HG03066 (cell line): ENCODE measurements around the gene CCL17.

Source experiments
- ATAC-seq: cut with Tn5 transposase; IDR thresholded peaks from one replicate; pipeline ENCODE4 v1.9.1; 2021; ENCODE audit warnings: low read depth; ENCODE audit not compliant: unreplicated experiment

The CCL17 gene

DNA sequence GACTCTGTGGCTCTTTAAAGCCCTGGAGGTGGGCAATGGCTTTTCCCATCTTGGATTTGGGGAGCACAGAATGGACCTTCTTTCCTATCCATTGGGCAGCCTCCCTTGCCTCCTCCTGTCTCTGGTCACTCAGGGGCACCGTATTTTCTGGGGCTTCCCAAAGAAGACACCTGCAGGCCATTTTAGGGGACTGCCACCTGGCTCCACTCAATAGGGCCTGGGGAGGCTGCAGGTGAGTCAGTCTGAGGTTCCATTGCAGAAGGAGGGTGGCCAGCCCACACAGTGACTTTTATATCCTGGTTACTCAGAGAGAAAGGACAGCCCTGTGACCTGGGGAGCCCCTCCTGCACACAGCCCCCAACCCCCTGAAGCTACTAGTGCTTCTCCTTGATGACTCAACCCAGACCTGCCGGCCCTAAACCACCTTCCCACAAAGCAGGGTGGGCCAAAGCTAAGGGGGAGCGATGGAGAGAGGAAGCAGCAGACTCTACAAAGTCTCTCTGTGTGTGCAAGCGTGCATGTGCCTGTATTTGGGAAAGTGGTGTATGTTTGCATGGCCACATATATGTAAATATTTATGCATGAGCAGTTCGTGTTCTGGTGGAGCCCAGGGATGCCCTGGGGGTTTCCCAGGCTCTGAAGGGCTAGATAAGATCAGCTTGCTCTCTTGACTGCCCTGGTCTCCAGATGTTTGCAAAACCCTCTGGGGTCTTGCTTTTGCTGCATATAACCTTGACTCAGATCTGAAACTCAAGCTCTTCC is 27.3 kb upstream of the CCL17 start:
- peak; percentile 66 for ATAC-seq

DNA sequence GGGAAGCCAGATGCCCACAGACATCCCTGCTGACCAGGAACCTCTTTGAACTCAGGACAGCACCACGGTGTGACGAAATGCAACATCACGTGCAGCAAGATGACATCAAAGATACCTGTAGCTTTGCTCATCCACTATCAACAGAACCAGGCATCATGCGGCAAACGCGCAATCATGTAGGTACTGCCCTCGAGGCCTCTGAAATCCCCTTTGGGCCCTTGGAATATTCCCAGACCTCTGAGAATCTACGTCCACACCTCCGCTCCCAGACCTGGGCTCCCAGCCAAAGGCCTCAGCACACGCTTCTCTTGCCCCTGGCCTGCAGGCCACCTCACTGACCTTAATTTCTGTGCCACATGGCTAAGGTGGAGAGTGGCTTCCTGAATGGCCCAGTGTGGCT is 25.0 kb upstream of the CCL17 start:
- no peak for ATAC-seq

- ATAC-seq, result no peak
Measured at GRCh38 chr16:57380671-57381462, 23.7 kb upstream of the CCL17 start.

DNA sequence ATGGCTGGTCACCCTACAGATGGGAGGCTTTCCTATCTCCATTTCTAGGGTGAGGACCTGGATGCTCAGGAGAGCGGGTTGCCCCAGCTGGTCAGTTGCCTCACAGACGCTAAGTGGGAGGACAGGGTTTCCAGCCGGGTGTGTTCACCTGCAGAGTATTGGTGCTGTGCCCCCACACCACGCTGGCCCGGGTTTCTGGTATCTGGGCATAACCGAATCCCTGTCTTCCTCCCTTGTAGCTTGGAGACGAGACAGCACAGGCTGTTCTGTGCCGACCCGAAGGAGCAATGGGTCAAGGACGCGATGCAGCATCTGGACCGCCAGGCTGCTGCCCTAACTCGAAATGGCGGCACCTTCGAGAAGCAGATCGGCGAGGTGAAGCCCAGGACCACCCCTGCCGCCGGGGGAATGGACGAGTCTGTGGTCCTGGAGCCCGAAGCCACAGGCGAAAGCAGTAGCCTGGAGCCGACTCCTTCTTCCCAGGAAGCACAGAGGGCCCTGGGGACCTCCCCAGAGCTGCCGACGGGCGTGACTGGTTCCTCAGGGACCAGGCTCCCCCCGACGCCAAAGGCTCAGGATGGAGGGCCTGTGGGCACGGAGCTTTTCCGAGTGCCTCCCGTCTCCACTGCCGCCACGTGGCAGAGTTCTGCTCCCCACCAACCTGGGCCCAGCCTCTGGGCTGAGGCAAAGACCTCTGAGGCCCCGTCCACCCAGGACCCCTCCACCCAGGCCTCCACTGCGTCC is 22.6 kb upstream of the CCL17 start:
- ATAC-seq, result no peak

DNA sequence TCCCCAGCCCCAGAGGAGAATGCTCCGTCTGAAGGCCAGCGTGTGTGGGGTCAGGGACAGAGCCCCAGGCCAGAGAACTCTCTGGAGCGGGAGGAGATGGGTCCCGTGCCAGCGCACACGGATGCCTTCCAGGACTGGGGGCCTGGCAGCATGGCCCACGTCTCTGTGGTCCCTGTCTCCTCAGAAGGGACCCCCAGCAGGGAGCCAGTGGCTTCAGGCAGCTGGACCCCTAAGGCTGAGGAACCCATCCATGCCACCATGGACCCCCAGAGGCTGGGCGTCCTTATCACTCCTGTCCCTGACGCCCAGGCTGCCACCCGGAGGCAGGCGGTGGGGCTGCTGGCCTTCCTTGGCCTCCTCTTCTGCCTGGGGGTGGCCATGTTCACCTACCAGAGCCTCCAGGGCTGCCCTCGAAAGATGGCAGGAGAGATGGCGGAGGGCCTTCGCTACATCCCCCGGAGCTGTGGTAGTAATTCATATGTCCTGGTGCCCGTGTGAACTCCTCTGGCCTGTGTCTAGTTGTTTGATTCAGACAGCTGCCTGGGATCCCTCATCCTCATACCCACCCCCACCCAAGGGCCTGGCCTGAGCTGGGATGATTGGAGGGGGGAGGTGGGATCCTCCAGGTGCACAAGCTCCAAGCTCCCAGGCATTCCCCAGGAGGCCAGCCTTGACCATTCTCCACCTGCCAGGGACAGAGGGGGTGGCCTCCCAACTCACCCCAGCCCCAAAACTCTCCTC is 21.9 kb upstream of the CCL17 start:
- no peak for ATAC-seq

DNA sequence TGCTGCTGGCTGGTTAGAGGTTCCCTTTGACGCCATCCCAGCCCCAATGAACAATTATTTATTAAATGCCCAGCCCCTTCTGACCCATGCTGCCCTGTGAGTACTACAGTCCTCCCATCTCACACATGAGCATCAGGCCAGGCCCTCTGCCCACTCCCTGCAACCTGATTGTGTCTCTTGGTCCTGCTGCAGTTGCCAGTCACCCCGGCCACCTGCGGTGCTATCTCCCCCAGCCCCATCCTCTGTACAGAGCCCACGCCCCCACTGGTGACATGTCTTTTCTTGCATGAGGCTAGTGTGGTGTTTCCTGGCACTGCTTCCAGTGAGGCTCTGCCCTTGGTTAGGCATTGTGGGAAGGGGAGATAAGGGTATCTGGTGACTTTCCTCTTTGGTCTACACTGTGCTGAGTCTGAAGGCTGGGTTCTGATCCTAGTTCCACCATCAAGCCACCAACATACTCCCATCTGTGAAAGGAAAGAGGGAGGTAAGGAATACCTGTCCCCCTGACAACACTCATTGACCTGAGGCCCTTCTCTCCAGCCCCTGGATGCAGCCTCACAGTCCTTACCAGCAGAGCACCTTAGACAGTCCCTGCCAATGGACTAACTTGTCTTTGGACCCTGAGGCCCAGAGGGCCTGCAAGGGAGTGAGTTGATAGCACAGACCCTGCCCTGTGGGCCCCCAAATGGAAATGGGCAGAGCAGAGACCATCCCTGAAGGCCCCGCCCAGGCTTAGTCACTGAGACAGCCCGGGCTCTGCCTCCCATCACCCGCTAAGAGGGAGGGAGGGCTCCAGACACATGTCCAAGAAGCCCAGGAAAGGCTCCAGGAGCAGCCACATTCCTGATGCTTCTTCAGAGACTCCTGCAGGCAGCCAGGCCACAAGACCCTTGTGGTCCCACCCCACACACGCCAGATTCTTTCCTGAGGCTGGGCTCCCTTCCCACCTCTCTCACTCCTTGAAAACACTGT is 21.0 kb upstream of the CCL17 start:
- ATAC-seq, result no peak

DNA sequence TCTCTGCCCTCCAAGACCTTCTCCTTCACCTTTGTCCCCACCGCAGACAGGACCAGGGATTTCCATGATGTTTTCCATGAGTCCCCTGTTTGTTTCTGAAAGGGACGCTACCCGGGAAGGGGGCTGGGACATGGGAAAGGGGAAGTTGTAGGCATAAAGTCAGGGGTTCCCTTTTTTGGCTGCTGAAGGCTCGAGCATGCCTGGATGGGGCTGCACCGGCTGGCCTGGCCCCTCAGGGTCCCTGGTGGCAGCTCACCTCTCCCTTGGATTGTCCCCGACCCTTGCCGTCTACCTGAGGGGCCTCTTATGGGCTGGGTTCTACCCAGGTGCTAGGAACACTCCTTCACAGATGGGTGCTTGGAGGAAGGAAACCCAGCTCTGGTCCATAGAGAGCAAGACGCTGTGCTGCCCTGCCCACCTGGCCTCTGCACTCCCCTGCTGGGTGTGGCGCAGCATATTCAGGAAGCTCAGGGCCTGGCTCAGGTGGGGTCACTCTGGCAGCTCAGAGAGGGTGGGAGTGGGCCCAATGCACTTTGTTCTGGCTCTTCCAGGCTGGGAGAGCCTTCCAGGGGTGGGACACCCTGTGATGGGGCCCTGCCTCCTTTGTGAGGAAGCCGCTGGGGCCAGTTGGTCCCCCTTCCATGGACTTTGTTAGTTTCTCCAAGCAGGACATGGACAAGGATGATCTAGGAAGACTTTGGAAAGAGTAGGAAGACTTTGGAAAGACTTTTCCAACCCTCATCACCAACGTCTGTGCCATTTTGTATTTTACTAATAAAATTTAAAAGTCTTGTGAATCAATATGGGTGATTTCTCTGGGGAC is 20.1 kb upstream of the CCL17 start:
- ATAC-seq, result no peak

DNA sequence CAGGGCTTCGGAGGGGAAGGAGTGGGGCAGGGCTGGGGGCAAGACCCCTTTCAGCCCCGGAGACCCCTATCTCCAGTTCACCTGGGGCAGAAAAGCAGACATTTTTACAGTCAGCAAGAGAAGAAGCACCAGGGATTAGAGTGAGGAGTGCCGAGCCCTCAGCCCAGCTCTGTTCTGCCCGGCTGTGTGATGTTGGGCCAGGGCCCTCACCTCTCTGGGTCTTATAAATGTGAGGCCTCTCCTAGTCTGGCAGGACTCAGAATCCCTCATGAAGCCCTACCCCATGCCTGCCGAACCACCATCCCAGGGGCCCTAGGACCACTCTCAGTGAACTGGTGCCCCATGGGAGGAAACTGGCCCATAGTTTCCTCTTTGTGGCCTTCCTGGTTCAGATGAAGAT is 19.5 kb upstream of the CCL17 start:
- no peak for ATAC-seq

GRCh38 chr16:57386381-57386951 is 18.1 kb upstream of the CCL17 start:
- ATAC-seq, result no peak

DNA sequence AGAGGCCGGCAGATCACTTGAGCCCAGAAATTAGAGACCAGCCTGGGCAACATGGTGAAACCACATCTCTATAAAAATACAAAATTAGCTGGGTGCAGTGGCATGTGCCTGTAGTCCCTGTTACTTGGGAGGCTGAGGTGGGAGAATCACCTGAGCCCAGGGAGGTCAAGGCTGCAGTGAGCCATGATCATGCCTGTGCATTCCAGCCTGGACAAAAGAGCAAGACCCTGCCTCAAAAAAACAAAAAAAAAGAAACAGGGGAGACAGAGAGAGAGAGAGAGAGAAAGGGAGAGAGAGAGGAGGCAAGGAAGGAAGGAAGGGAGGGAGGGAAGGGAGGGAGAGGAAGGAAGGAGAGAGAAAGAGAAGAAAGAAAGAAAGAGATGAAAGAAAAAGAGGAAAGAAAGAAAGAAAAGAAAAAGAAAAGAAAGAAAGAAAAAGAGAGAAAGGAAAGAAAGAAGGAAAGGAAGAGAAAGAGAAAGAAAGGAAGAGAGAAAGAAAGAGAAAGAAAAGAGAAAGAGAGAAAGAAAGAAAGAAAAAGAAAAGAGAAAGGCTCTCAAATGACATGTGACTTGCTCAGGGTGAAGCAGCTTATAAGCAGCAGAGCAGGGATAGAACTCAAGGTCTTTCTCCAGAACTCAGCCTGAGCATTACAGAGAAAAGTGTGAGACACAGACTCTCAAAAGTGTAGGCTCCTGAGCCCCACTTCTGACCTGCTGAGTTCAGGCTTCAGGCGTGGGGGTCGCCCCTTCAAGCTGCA is 16.8 kb upstream of the CCL17 start:
- ATAC-seq, result no peak

GRCh38 chr16:57388359-57389086 is 16.0 kb upstream of the CCL17 start:
- ATAC-seq, result no peak

DNA sequence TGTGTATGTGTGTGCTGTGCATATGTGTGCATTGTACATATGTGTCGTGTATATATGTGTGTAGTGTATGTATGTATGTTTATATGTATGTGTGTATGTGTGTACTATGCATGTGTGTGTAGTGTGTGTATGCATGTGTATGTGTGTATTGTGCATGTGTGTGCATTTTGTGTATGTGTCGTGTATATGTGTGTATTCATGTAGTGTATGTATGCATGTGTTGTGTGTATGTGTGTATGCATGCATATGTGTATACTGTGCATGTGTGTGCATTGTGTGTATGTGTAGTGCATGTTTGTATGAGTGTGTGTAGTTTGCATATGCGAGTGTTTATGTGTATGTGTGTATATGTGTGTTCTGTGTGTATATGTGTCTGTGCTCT is 15.5 kb upstream of the CCL17 start:
- no peak for ATAC-seq

- ATAC-seq, result no peak
Measured at GRCh38 chr16:57390636-57391295, 13.8 kb upstream of the CCL17 start.

- ATAC-seq, result no peak
Measured at GRCh38 chr16:57391300-57391699, 13.3 kb upstream of the CCL17 start.

- ATAC-seq, result no peak
Measured at GRCh38 chr16:57391708-57392107, 12.9 kb upstream of the CCL17 start.

DNA sequence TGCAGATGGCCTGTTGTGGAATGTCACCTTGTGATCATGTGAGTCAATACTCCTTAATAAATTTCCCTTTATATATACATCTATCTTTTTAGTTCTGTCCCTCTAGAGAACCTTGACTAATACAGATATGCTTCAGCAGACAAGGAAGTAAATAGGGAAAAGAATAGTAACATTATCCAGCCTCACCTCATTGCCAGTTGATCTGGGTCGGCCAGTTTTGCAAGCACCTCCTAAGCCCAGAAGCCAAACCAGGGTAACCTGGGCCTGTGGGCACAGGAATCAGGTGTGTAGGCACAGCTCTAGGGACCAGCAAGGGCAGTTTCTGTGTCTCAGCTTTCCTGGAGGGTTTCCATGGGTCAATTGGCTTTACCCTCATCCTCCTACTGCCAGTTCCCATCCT is 11.9 kb upstream of the CCL17 start:
- no peak for ATAC-seq

- no peak for ATAC-seq
Measured at GRCh38 chr16:57394444-57394843, 10.1 kb upstream of the CCL17 start.
